ENCODE data around the gene CNFN.

The CNFN gene

DNA sequence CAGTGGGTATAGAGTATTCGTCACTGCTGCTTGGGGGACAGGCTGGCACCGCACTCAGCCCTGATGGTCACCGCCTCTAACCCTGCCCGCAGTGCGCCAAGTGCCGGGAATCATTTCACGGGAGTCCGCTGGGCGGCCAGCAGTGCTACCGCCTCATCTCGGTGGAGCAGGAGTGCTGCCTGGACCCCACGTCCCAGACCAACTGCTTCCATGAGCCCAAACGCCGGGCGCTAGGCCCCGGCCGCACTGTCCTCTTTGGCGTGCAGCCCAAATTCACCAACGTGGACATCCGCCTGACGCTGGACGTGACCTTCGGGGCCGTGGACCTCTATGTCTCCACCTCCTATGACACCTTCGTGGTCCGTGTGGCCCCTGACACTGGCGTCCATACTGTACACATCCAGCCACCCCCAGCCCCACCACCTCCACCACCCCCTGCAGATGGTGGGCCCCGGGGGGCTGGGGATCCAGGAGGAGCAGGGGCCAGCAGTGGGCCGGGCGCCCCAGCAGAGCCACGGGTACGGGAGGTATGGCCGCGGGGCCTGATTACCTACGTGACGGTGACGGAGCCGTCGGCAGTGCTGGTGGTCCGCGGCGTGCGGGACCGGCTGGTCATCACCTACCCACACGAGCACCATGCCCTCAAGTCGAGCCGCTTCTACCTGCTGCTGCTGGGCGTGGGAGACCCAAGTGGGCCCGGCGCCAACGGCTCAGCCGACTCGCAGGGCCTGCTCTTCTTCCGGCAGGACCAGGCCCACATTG is 14.5 kb downstream of the CNFN start:
- DNase-seq (ENCODE audit: low read depth in 2 of 2): no peak

DNA sequence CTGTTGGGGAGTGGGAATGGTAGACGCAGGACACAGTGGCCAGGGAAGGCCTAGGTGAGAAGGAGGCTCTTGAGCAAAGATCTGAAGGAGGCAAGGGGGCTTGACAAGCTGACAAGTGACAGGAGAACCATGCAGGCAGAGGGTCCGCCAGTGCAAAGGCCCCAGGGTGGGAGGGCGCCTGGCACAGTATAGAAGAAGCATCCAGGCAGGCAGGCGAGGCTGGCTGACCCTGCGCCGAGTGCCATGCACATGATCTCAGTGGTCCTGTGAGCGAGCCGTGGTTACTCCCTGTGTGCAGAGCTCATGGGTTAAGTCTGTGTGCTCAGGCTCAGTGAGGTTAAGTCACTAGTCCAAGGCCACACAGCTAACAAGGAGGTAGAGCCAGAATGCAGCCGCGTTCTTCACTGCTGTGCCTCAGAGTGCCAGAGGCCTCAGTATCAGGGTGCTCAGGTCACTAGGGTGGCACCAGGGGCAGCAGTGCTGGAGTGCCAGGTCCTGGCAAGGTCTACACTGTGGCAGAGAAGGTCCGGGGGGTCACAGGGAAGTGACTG is 15.2 kb downstream of the CNFN start:
- no peak for DNase-seq (ENCODE audit: low read depth in 2 of 2)

DNA sequence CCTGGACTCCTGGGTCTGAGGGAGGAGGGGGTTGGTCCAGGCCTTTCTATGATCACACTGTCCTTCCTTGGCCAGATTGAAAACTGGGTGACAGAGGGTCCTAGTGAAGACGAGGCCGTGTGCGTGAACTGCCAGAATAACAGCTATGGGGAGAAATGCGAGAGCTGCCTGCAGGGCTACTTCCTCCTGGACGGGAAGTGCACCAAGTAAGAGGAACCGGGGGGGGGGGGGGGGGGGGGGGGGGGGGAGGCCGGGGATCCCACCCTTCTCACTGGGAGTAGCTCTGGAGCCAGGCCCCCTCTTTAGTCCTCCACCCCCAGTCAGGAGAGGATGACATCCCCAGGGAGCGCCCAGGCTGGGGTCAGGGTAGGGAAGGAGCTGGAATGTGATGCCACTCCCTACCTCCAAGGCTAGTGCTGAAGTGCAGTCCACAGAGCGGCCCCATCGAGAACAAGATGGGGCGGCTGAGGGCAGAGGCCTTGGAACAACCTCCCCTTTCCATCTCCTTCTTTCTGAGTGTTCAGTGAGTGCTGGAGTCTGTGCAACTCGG is 19.4 kb downstream of the CNFN start:
- no peak for DNase-seq (ENCODE audit: low read depth in 2 of 2)

DNA sequence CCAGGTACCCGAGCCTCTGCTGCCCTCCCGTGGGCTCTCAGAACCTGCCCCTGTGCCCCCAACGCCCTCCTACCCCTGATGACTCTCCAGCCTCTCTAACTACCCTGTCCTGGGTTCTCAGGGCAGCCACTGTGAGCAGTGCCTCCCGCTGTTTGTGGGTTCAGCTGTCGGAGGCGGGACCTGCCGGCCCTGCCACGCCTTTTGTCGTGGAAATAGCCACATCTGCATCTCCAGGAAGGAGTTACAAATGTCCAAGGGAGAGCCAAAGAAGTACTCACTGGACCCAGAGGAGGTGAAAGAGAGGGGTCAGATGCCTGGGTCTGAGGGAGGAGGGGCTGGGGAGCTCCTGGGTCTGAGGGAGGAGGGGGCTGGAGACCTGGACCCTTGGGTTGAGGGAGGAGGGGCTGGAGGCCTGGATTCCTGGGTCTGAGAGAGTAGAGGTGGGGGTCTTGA is 20.0 kb downstream of the CNFN start:
- no peak for DNase-seq (ENCODE audit: low read depth in 2 of 2)

DNA sequence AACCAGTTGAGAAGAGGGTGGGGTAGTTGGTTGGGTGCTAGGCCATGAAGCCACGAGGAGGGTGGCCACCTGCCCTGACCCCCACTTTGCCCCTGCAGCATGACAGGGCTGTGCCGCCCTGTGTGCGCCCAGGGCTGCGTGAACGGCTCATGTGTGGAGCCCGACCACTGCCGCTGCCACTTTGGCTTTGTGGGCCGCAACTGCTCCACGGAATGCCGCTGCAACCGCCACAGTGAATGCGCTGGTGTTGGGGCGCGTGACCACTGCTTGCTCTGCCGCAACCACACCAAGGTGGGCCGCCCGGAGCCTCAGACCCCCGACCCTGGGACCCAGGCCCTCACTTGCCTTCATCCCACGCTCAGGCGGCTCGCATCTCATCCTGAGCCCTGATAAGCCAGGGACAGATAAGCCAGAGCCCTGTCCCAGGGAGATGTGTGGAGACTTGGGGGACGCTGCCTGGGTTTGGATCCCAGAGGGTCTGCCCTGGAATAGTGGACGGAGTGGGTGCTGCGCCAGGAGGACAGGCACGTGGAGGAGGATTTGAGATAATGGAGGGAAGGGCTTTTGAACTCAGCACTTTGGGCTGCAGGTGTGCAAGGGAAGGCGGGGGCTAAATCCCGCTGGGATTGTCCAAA is 20.5 kb downstream of the CNFN start:
- DNase-seq (ENCODE audit: low read depth in 2 of 2): no peak

DNA sequence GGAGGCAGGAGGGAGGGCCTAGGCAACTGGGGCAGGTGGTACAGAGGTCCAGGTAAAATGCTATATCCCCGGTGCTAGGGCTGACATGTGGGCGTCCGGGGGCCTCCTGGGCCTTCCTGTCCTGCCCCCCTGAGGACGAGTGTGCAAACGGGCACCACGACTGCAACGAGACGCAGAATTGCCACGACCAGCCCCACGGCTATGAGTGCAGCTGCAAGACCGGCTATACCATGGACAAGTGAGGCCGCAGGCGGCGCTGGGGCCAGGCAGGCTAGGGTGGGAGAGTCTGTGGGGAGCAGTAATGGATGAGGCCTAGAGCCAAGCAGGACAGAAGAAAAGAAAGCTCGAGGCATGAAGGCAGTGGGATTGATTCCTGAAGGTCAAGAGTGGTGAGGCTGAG is 21.3 kb downstream of the CNFN start:
- DNase-seq (ENCODE audit: low read depth in 2 of 2): no peak

DNA sequence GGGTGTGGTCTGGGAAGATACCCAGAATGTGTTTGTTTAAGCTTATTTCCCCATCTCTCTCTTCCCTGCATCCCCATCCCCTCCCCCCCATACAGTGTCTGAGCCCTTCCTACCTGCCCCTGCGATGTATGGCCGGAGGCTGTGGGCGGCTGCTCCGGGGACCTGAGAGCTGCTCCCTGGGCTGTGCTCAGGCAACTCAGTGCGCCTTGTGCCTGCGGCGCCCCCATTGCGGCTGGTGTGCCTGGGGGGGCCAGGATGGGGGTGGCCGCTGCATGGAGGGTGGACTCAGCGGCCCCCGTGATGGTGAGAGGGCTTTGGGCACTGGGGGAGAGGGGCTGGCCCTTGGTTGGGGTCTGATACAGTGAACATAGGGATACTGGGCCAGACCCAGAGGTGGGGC is 21.7 kb downstream of the CNFN start:
- no peak for DNase-seq (ENCODE audit: low read depth in 2 of 2)

DNA sequence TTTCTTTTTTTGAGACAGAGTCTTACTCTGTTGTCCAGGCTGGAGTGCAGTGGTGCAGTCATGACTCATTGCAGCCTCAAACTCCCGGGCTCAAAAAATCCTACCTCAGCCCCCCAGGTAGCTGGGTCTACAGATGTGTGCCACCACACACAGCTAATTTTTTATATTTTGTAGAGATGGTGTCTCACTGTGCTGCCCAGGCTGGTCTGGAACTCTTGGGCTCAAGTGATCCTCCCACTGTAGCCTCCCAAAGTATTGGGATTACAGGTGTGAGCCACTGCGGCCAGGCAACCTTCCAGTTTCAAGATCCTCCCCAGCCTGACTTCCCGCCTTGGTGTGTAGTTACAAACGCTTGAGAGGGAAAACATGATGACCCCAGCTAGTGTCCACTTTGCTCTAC is 22.2 kb downstream of the CNFN start:
- no peak for DNase-seq (ENCODE audit: low read depth in 2 of 2)

DNA sequence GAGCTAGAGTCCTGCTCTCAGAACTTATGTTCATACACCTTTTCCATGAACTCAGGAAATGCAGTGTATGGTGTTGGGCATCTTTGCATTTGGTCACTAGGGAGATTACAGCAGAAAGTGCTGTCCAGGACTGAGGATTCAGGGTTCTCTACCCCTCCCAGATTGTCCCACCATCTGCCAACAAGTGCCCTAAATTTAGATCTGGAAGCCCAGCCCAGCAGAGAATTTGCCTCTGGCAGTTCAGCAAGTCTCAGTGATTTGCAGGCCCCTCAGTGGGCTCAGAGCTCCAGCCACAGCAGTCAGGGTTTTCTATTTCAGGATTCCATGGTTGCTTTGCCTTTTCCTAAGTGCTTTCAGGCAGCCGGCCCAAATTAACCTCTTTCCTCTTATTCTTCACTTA is 23.4 kb downstream of the CNFN start:
- DNase-seq (ENCODE audit: low read depth in 2 of 2): no peak

DNA sequence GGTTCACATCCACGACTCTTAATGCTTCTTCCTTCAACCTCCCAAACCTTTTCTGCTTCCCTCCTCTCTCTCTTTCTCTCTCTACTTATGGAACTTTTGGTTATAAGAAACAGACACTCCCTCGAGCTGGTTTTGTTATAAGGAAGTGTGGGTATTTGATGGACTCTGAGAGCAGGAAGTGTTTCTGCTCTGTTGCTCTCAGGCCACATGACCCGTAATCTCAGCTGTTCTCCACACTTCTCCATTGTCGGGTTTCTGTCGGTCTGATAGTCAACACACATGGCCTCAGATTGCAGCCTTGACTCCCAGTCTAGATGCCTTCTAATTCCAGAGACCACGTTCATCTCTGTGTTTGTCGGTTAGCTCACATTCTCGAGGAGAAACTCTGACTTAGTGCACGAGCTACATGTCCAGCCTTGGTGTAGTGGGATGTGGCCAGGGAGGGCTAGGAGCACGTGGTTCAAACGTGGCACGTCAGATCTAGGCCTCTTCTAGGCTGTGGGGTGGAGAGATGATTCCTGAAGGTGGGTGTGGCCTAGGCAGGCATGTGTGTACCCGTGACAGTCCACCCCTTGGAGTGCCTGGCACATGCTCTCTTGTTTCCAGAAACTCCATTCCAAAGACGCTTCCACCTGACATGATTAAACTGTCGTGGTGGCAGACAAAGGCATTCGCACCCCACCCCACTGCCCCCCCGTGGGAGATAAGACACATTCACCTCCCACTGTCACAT is 26.3 kb downstream of the CNFN start:
- no peak for DNase-seq (ENCODE audit: low read depth in 2 of 2)

DNA sequence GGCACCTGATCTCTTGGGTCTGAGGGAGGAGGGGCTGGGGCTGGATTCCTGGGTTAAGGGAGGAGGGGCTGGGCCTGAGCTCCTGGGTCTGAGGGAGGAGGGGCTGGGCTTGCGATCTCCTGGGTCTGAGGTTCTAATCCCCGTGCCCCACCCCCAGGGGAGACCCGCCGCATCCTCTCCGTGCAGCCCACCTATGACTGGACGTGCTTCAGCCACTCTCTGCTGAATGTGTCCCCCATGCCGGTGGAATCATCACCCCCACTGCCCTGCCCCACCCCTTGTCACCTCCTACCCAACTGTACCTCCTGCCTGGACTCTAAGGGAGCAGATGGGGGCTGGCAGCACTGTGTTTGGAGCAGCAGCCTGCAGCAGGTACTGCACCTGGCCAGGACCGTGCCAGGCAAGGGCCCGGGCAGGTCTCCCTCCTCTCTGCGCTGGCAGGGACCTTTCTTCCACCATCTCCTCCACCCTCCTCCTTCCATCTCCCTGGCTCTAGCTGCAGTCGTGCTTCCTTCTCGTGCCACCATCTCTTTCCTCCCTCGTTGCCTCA is 27.1 kb downstream of the CNFN start:
- DNase-seq (ENCODE audit: low read depth in 2 of 2): no peak

DNA sequence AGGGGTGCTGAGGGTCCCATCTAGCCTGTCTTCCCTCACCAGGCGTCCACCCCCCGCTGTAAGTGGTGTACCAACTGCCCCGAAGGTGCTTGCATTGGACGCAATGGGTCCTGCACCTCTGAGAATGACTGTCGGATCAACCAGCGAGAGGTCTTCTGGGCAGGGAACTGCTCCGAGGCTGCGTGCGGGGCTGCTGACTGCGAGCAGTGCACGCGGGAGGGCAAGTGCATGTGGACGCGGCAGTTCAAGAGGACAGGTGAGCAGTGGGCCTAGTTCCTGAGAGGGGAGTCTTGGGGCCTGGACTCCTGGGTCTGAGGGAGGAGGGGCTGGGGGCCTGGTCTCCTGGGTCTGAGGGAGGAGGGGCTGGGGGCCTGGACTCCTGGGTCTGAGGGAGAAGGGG is 27.8 kb downstream of the CNFN start:
- DNase-seq (ENCODE audit: low read depth in 2 of 2): no peak

DNA sequence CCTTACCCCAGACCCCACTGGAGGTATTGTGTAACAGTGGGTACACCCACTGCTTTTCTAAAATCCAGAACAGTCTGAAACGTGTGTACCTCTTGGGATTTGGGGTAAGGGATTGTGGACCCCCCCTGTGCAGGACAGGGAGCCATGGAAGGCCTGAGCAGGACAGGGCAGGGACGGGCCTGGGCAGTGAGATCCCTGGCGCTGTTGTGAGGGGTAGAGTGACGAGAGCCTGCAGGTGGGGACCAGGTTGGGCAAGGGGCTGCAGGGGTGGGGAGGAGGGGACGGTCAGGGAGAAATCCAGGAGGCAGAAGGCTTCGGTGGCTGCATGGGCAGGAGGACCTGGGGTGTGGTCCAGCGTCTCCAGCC is 28.6 kb downstream of the CNFN start:
- no peak for DNase-seq (ENCODE audit: low read depth in 2 of 2)

DNA sequence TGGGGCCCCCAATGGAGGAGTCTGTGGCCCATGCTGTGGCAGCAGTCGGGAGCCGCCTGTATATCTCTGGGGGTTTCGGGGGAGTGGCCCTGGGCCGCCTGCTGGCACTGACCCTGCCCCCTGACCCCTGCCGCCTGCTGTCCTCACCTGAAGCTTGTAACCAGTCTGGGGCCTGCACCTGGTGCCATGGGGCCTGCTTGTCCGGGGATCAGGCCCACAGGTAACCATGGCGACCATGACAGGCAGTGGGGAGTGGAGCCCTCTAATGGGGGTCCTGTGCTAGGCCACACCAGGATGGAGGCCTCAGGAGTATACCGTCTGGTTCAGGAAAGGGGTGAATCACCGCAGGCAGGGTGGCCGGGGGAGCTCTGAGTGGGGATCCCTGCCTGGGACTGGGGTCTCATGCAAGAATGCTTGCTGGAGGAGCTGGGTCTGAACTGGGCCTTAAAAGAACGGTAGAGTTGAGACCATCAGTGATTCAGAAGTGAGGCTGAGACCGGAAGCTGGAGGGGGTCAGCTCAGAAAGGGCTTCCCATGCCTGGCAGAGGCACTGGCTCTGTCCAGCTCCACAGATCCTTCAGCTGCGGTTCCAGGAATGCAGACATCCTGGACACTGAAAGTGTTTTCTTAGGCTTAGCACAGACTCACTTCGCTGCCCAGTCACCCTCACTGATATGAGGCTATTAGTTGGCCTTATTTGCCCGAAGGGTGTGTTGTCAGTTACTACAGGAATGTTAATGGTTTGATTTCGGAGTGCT is 29.1 kb downstream of the CNFN start:
- no peak for DNase-seq (ENCODE audit: low read depth in 2 of 2)

DNA sequence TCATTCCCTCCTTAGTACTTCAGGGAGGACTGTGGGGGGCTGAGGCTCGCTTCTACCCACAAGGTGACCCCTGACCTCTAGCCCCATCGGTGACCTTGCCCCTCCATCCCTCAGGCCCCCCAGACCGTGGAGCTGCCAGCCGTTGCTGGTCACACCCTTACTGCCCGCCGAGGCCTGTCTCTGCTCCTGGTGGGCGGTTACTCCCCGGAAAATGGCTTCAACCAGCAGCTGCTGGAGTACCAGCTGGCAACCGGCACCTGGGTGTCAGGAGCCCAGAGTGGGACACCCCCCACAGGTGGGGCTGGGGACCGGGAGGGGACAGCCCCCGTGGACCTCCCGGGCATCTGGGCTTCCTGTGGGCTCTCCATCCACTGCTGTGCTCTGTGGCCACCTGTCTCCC is 32.8 kb downstream of the CNFN start:
- DNase-seq (ENCODE audit: low read depth in 2 of 2): no peak

DNA sequence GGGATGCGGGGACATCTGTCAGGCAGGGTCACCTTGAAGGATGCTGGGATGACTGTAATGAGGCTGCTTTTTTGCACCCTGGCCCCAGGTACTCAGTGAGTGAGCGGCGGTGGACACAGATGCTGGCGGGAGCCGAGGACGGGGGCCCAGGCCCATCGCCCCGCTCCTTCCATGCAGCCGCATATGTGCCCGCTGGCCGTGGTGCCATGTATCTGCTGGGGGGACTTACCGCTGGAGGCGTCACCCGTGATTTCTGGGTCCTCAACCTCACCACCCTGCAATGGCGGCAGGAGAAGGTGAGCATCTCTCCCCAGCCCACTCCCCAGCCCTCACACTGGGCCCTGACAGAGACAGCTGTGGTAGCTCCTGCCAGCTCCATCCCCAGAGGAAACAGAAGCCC is 33.4 kb downstream of the CNFN start:
- DNase-seq (ENCODE audit: low read depth in 2 of 2): no peak

DNA sequence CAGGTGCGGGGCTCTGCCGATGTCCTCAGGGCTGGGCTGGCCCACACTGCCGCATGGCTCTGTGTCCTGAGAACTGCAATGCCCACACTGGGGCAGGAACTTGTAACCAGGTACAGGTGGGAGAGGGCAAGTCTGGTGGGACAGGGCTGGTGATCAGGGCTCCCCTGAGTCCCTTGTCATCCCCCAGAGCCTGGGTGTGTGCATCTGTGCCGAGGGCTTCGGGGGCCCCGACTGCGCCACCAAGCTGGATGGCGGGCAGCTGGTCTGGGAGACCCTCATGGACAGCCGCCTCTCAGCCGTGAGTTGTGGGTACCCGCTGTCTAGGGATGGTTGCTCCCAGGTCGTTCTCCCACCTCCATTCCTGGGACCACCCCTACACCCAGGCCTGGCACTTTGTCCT is 34.2 kb downstream of the CNFN start:
- DNase-seq (ENCODE audit: low read depth in 2 of 2): no peak

DNA sequence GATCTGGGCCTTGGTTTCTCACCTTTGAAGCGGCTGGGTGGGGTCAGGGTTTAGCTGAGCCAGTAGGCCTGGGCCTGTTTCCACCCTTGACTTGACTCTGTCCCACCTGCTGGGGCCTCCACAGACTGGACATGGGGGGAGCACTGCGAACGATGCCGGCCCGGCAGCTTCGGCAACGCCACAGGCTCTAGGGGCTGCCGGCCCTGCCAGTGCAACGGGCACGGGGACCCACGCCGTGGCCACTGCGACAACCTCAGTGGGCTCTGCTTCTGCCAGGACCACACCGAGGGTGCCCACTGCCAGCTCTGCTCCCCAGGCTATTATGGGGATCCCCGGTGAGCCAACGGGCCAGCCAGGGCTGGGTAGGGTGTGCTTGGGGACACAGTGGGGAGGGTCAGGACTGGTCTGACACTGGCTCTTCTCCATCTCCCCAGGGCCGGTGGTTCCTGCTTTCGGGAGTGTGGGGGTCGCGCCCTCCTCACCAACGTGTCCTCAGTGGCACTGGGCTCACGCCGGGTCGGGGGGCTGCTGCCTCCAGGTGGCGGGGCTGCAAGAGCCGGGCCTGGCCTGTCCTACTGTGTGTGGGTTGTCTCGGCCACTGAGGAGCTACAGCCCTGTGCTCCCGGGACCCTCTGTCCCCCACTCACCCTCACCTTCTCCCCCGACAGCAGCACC is 36.6 kb downstream of the CNFN start:
- DNase-seq (ENCODE audit: low read depth in 2 of 2): no peak

DNA sequence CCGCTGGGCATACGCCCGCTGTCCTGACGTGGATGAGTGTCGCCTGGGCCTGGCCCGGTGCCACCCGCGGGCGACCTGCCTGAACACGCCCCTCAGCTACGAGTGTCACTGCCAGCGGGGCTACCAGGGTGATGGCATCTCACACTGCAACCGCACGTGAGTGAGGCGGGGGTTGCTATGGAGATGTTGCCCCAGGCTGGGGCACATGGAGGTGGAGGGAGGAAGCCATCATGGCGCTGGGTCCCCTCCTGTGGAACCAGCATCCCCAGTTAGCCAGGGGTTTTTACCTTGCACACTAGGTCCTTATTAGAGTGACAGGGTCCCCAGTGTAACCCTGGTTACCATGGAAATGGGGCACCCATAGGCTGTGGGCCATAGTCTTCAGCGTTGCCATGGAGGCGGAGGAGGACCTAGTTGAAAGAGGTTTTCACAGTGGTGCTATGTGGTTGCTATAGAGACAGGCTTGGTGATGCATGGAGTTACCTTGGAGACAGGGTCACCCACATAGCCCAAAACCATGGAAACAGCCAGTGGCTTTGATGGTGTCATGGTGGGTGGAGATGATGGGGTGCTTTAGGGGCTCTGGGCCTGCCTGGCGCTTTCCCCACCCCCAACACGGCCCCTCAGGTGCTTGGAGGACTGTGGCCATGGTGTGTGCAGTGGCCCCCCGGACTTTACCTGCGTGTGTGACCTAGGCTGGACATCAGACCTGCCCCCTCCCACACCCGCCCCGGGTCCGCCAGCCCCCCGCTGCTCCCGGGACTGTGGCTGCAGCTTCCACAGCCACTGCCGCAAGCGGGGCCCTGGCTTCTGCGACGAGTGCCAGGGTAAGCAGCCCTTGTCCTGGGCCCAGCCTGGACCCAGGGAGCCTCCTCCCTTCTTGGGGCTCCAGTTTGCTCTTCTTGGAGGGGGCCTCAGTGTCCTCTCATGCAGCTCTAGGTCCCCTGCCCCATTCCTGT is 37.5 kb downstream of the CNFN start:
- peak; percentile 8 to 34 for DNase-seq (ENCODE audit: low read depth in 2 of 2)

Measured in stimulated activated CD8-positive, alpha-beta memory T cell treated with anti-CD3 and anti-CD28 coated beads, Interleukin-15, amount 100 ng/mL, for 48 hours (primary cell).